Neural progenitor cell (in vitro differentiated cells): Measurements from ENCODE around the gene RIPOR3. TPM values are rescaled to one million over a fixed set of nuclear protein-coding genes. Genes with fewer than 3 reads are reported as not detected.
"Not testable (repeated sequence)": the region's sequence is repeated elsewhere in the genome, so short reads cannot be mapped to it uniquely, and the experiment has no call there.

ENCODE experiments used
- DNase-seq: peaks from one replicate; pipeline ENCODE4 v3.0.0-alpha.2; 2016; ENCODE audit warnings: low spot score
- H2AFZ ChIP-seq: fragments of 200-600 bp; sonication (generic); replicated peaks from 2 replicates; pipeline ENCODE4 v1.6.1; 2016; ENCODE audit warnings: antibody characterized with exemption
- H3F3A ChIP-seq: fragments of 200-600 bp; sonication (generic); 2 replicates; pipeline ENCODE4 v1.6.1; 2016; ENCODE audit warnings: antibody characterized with exemption, low read depth
- H3K27ac ChIP-seq: fragments of 200-600 bp; sonication (generic); 2 replicates; pipeline ENCODE4 v1.5.1; 2016; ENCODE audit warnings: mild to moderate bottlenecking
- H3K27me3 ChIP-seq: fragments of 200-600 bp; sonication (generic); 2 replicates; pipeline ENCODE4 v1.6.1; 2016; ENCODE audit warnings: mild to moderate bottlenecking, moderate library complexity
- H3K36me3 ChIP-seq: fragments of 200-600 bp; sonication (generic); 2 replicates; pipeline ENCODE4 v1.5.1; 2016
- H3K4me1 ChIP-seq: fragments of 200-600 bp; sonication (generic); 2 replicates; pipeline ENCODE4 v1.6.1; 2016; ENCODE audit warnings: mixed run types
- H3K4me2 ChIP-seq: fragments of 200-600 bp; sonication (generic); 2 replicates; pipeline ENCODE4 v1.6.1; 2016
- H3K4me3 ChIP-seq: fragments of 200-600 bp; sonication (generic); 2 replicates; pipeline ENCODE4 v1.5.1; 2016
- H3K79me2 ChIP-seq: fragments of 200-600 bp; sonication (generic); 2 replicates; pipeline ENCODE4 v1.6.1; 2016; ENCODE audit warnings: low read depth
- H3K9ac ChIP-seq: fragments of 200-600 bp; sonication (generic); 2 replicates; pipeline ENCODE4 v1.6.1; 2016
- H3K9me3 ChIP-seq: fragments of 200-600 bp; sonication (generic); 2 replicates; pipeline ENCODE4 v1.5.1; 2016; ENCODE audit warnings: low read depth
- H4K20me1 ChIP-seq: fragments of 200-600 bp; sonication (generic); 2 replicates; pipeline ENCODE4 v1.6.1; 2016; ENCODE audit warnings: low read depth
- H3K27ac Mint-ChIP-seq: 3 replicates; pipeline ENCODE4 v1.8.0; 2021; ENCODE audit warnings: mixed read lengths
- H3K27me3 Mint-ChIP-seq: 2 replicates; pipeline ENCODE4 v1.8.0; 2022; ENCODE audit warnings: low read depth, mild to moderate bottlenecking, inconsistent platforms, moderate library complexity, mixed read lengths; ENCODE audit not compliant: insufficient read depth
- H3K36me3 Mint-ChIP-seq: 3 replicates; pipeline ENCODE4 v1.8.0; 2021; ENCODE audit warnings: mixed read lengths
- H3K4me1 Mint-ChIP-seq: 3 replicates; pipeline ENCODE4 v1.8.0; 2021; ENCODE audit warnings: mixed read lengths
- H3K4me3 Mint-ChIP-seq: 3 replicates; pipeline ENCODE4 v1.8.0; 2021; ENCODE audit warnings: mild to moderate bottlenecking, moderate library complexity, mixed read lengths
- H3K9me3 Mint-ChIP-seq: 3 replicates; pipeline ENCODE4 v1.8.0; 2020; ENCODE audit warnings: mixed read lengths
- EZH2 ChIP-seq: fragments of 200-600 bp; sonication (generic); IDR thresholded peaks from 2 replicates; pipeline ENCODE4 v1.6.1; 2017; ENCODE audit warnings: antibody characterized with exemption, mild to moderate bottlenecking, moderate library complexity
- EZH2phosphoT487 ChIP-seq: fragments of 200-600 bp; sonication (generic); IDR thresholded peaks from 2 replicates; pipeline ENCODE4 v1.6.1; 2017; ENCODE audit warnings: antibody characterized with exemption
- total RNA-seq: library from RNA; depleted of rRNA; stranded (reverse); fragments of >200 nt; gene quantifications from 2 replicates; pipeline ENCODE4 v1.2.3, GENCODE V29; 2015; ENCODE audit warnings: low replicate concordance
- TF ChIP-seq, protein P1 (sequence below): fragments of 200-600 bp; sonication (generic); IDR thresholded peaks from 2 replicates; pipeline ENCODE4 v1.5.1; 2017; ENCODE audit warnings: antibody characterized with exemption, mild to moderate bottlenecking

RIPOR3 gene
- total RNA-seq, 1 donor from 2014 or later: 1.2 TPM

DNA sequence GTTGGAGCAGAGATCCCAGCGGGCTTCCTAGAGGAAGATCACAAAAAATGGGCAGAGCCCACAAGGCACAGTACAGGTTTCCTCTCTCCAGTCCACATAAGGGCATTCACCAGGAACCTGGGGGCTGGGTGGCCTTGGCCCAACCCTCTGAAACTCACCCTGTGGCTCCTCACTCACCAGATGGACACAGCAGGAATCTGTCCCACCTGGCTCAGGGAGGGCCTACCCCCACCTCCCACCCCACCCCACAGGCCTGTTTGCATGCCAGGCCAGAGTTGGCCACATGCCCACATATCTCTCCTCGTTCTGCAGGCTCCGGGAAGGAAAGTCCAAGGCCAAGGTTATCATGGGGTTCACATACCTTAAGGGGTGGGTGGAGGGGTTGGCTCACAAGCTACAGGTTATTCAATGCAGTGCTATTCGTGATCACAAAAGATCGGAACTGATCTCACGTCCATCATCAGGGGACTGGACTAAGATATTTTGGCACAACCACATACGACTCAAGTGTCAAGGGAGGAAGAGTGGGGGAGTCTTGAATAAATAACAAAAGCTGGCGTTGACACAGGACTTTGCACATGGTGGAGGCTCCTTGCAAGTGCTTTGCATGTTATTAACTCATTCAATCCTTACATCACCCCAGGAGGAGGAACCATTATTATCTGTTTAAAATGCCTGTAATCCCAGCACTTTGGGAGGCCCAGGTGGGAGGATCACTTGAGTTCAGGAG, 13.0 kb downstream of the RIPOR3 start:
- H3K4me3 Mint-ChIP-seq: no peak overlapping the region

DNA sequence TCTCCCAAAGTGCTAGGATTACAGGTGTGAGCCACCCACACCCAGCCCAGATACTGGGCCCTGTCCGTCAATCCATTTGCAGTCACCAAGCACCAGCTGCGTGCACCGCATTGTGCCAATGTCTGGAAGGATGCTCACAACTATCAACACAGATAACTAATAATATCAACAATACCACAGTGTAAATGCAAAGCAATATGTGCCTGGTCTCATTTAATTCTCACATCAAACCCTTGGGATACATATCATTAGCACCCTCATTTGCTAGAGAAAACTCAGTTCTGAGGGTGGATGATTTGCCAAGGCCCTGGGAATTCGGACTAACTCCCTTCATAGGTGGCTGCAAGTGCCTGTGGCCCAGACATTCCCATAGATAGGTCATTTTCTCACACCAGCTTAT, 14.5 kb downstream of the RIPOR3 start:
- H3K9me3 Mint-ChIP-seq: no peaks in the 10 kb centered on the region
- H3K4me3 Mint-ChIP-seq: no peak overlapping the region
- H3K27me3 ChIP-seq: no peaks in the 10 kb centered on the region
- no peak overlapping the region for H3K4me3 ChIP-seq
- H4K20me1 ChIP-seq: no peaks in the 10 kb centered on the region
- no peak overlapping the region for H2AFZ ChIP-seq
- no peaks in the 10 kb centered on the region for H3K36me3 ChIP-seq
- H3K79me2 ChIP-seq: no peaks in the 10 kb centered on the region
- no peak overlapping the region for H3K4me2 ChIP-seq
- H3K27me3 Mint-ChIP-seq: peaks cover 2% of the 10 kb centered on the region
- peaks cover 9% of the 10 kb centered on the region for H3K4me1 ChIP-seq
- no peak overlapping the region for H3K27ac Mint-ChIP-seq
- no peaks in the 10 kb centered on the region for H3K9me3 ChIP-seq
- H3F3A ChIP-seq: no peaks in the 10 kb centered on the region
- no peak overlapping the region for H3K27ac ChIP-seq
- H3K36me3 Mint-ChIP-seq: no peaks in the 10 kb centered on the region
- H3K4me1 Mint-ChIP-seq: peaks cover 27% of the 10 kb centered on the region
- TF ChIP-seq EZH2phosphoT487 (no peak), EZH2 (no peak)
- TF ChIP-seq, protein P1, sequence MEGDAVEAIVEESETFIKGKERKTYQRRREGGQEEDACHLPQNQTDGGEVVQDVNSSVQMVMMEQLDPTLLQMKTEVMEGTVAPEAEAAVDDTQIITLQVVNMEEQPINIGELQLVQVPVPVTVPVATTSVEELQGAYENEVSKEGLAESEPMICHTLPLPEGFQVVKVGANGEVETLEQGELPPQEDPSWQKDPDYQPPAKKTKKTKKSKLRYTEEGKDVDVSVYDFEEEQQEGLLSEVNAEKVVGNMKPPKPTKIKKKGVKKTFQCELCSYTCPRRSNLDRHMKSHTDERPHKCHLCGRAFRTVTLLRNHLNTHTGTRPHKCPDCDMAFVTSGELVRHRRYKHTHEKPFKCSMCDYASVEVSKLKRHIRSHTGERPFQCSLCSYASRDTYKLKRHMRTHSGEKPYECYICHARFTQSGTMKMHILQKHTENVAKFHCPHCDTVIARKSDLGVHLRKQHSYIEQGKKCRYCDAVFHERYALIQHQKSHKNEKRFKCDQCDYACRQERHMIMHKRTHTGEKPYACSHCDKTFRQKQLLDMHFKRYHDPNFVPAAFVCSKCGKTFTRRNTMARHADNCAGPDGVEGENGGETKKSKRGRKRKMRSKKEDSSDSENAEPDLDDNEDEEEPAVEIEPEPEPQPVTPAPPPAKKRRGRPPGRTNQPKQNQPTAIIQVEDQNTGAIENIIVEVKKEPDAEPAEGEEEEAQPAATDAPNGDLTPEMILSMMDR: no peak
- H3K9ac ChIP-seq: no peak overlapping the region
- DNase-seq: no peak

More for the DNA sequence above, 13.0 kb downstream of the RIPOR3 start:
- Histone ChIP-seq H3K27me3 (no peaks in the 10 kb centered on the region), H3K9ac (no peak overlapping the region), H3K36me3 (no peaks in the 10 kb centered on the region), H3F3A (no peaks in the 10 kb centered on the region), H3K9me3 (no peaks in the 10 kb centered on the region), H2AFZ (no peak overlapping the region), H3K27ac (no peak overlapping the region), H4K20me1 (no peaks in the 10 kb centered on the region), H3K4me3 (no peak overlapping the region), H3K4me1 (peaks cover 9% of the 10 kb centered on the region), H3K4me2 (no peak overlapping the region), H3K79me2 (no peaks in the 10 kb centered on the region)
- no peak for DNase-seq
- no peaks in the 10 kb centered on the region for H3K9me3 Mint-ChIP-seq
- H3K36me3 Mint-ChIP-seq: no peaks in the 10 kb centered on the region
- peaks cover 23% of the 10 kb centered on the region for H3K4me1 Mint-ChIP-seq
- no peak for TF ChIP-seq EZH2
- no peak for TF ChIP-seq EZH2phosphoT487
- TF ChIP-seq, protein P1: no peak
- H3K27ac Mint-ChIP-seq: peak overlapping the region; percentile 90
- peaks cover 4% of the 10 kb centered on the region for H3K27me3 Mint-ChIP-seq

DNA sequence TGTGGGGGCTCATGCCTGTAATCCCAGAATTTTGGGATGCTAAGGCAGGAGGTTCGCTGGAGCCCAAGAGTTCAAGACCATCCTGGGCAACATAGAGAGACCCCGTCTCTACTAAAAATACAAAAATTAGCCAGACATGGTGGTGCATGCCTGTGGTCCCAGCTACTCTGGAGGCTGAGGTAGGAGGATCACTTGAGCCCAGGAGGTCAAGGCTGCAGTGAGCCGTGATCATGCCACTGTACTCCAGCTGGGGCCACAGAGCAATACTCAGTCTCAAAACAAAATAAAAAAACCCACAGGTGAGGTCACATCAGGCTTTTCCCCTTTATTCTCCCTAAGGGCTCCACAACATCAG, 15.0 kb downstream of the RIPOR3 start:
- not testable (repeated sequence) for H3K9me3 Mint-ChIP-seq, DNase-seq, H3K4me3 Mint-ChIP-seq, H3K79me2 ChIP-seq, H3K36me3 ChIP-seq, H2AFZ ChIP-seq, H3K27ac ChIP-seq, H3K9ac ChIP-seq, H3K9me3 ChIP-seq, H3K4me1 ChIP-seq, H3K4me3 ChIP-seq, H3K27me3 Mint-ChIP-seq, H4K20me1 ChIP-seq, H3K27ac Mint-ChIP-seq, H3K27me3 ChIP-seq, H3K36me3 Mint-ChIP-seq, H3K4me2 ChIP-seq, H3F3A ChIP-seq
- peaks cover 27% of the 10 kb centered on the region for H3K4me1 Mint-ChIP-seq

DNA sequence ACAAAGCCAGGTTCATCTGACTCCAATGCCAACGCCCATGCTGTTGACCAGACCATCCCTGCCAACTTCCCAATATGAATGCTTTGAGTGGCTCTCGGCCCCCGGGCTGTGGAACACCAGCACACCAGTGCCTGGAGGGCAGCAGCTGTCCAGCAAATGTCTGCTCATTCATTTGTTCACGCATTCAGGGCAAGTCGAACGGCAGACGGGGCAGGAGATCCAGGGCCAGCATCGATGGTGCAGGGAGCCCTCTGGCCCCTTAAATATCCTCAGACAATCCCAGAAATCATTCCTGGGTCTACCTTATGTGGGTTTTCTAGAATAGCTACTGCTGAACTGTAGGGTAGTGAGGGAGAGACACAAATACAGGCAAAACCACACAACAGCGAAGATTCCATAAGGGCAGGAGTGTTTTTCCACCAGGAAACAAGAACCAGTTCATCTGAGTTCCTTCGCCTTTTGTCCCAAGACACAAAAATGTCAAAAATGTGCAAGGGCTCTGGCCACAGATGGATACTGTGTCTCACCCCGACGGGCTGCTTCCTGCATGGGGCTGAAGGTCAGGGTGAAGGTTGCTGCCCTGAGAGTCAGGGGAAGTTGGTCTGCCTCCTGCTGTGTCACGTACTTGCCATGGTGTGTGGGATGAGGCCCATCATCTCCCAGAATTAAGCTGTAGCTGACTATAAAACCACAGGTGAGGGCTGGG, 15.5 kb downstream of the RIPOR3 start:
- no peak overlapping the region for H2AFZ ChIP-seq
- no peaks in the 10 kb centered on the region for H3K9me3 Mint-ChIP-seq
- H3K36me3 ChIP-seq: no peaks in the 10 kb centered on the region
- H3F3A ChIP-seq: no peaks in the 10 kb centered on the region
- H3K9me3 ChIP-seq: no peaks in the 10 kb centered on the region
- H3K4me3 ChIP-seq: no peak overlapping the region
- H3K79me2 ChIP-seq: no peaks in the 10 kb centered on the region
- H3K36me3 Mint-ChIP-seq: no peaks in the 10 kb centered on the region
- H3K4me3 Mint-ChIP-seq: no peak overlapping the region
- H4K20me1 ChIP-seq: no peaks in the 10 kb centered on the region
- peaks cover 2% of the 10 kb centered on the region for H3K27me3 Mint-ChIP-seq
- no peak overlapping the region for H3K9ac ChIP-seq
- peaks cover 27% of the 10 kb centered on the region for H3K4me1 Mint-ChIP-seq
- H3K27ac Mint-ChIP-seq: no peak overlapping the region
- H3K4me2 ChIP-seq: no peak overlapping the region
- H3K4me1 ChIP-seq: peaks cover 9% of the 10 kb centered on the region
- no peaks in the 10 kb centered on the region for H3K27me3 ChIP-seq
- no peak for DNase-seq
- no peak overlapping the region for H3K27ac ChIP-seq
- TF ChIP-seq EZH2phosphoT487: no peak
- TF ChIP-seq, protein P1: no peak
- no peak for TF ChIP-seq EZH2
